AG09309 (cell line): ENCODE data around the gene CHST7.

Experiments
- DNase-seq: peaks from one replicate; pipeline ENCODE4 v3.0.0-alpha.2; 2010; ENCODE audit warnings: low read depth
- H3K4me3 ChIP-seq: 2 replicates; pipeline ENCODE4 v1.5.1; 2011; ENCODE audit warnings: mild to moderate bottlenecking, low read depth, low read length, moderate library complexity; ENCODE audit not compliant: control insufficient read depth
- CTCF ChIP-seq: IDR thresholded peaks from 2 replicates; pipeline ENCODE4 v1.5.1; 2011; ENCODE audit warnings: mild to moderate bottlenecking, low read depth, low read length, inconsistent platforms; ENCODE audit not compliant: insufficient read depth, control insufficient read depth; ENCODE audit errors: missing control alignments

Gene CHST7

GRCh38 chrX:46561824-46562657 lies 11.5 kb upstream of the CHST7 start:
- no peak overlapping the region for H3K4me3 ChIP-seq
- no peak for DNase-seq
- no peak for TF ChIP-seq CTCF

- no peak for DNase-seq
- no peak overlapping the region for H3K4me3 ChIP-seq
- no peak for TF ChIP-seq CTCF
These were observed 6.2 kb upstream of the CHST7 start for GRCh38 chrX:46567388-46567787.

DNA sequence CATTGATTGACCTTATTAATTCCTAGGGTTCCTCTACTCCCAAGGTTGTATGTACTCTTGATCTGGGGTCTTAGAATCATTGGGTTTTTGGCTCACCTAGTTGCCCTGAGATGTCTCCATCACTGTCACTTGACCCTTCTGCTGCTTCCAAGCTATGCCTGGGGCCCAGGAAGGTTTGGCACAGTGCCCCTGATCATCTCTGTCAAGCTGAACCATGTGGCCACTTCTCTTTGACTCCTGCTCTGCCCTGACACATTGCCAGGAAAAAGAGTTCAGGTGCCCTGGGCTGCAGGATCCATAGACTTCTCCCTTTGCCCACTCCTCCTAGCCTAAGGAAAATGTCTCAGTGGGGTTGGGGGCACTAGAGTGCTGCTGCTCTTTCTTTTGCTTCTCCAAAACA lies 3.9 kb upstream of the CHST7 start:
- TF ChIP-seq CTCF, result no peak
- no peak for DNase-seq
- H3K4me3 ChIP-seq, result no peak overlapping the region

DNA sequence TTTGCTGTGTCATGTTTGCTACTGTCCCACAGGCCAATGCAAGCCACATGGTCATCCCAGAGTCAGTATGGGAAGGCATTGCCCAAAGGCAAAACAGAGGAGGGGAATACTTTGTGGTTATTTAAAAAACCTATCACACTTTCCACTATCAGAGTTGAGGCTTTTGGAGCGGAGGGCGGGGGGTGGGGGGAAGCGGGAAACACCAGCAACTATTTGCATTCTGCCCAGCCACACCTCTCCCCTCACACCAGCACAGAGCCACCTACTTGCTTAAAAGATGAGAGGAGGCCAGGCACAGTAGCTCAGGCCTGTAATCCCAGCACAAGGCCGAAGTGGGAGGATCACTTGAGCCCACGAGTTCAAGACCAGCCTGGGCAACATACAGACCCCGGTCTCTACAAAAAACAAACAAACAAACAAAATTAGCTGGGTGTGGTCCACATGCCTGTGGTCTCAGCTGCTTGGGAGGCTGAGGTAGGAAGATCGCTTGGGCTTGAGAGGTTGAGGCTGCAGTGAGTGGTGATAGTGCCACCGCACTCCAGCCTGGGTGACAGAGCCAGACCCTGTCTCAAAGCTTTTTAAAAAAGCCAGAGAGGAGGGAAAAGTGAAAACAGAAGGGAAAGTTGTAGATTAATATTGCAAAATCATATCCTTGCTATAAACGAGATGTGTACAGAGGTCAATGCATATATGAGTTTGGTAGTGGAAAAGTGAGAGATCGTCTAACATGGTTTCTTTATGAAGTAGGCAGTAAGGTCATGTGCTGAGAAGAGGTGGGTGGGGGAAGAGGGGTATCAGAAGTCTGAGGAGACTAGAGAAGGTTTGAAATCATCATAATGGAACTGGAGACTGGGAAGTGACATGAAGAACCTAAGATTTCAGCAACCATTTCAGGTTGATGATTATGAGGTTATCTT lies 1.9 kb upstream of the CHST7 start:
- no peak for DNase-seq
- H3K4me3 ChIP-seq, result no peak overlapping the region
- TF ChIP-seq CTCF, result no peak

GRCh38 chrX:46572340-46572936 lies 1.1 kb upstream of the CHST7 start:
- DNase-seq, result no peak
- H3K4me3 ChIP-seq, result no peak overlapping the region
- no peak for TF ChIP-seq CTCF
